Endothelial cell of umbilical vein (primary cell): Measurements from ENCODE around the gene RTL10. TPM values are rescaled to one million over a fixed set of nuclear protein-coding genes. Genes with fewer than 3 reads are reported as not detected.

Source experiments
- BruUV-seq: library from RNA; stranded (reverse); fragments of 400-500 nt; replicated peaks from 2 replicates; lab custom pipeline; 2021; lab: Mats Ljungman, UMichigan
- CTCF ChIA-PET: fragments of 300-600, 350-600 bp; sonication (Branson Sonifier 250); formaldehyde crosslinking; loops from one replicate; lab custom pipeline; 2021; ENCODE audit warnings: antibody characterized with exemption, inconsistent platforms; lab: Charles Lee
- POLR2A ChIA-PET: fragments of 300-600, 350-600 bp; sonication (Branson Sonifier 250); formaldehyde crosslinking; loops from one replicate; lab custom pipeline; 2021; ENCODE audit warnings: antibody characterized with exemption, inconsistent platforms; lab: Charles Lee
- DNase-seq: peaks from one replicate; pipeline ENCODE4 v3.0.0-alpha.2; 2011; ENCODE audit warnings: low read depth, low spot score
- FAIRE-seq: peaks from 2 replicates; lab custom pipeline; 2011; peaks lifted over from hg19 to GRCh38; lab: Jason Lieb, UNC
- H2AFZ ChIP-seq: 2 replicates; pipeline ENCODE4 v1.6.0; 2012; ENCODE audit warnings: low read depth, low read length, control low read depth, inconsistent platforms
- H3K27ac ChIP-seq: 2 replicates; pipeline ENCODE4 v1.5.1; 2011; ENCODE audit warnings: low read depth, mild to moderate bottlenecking, control low read depth, low read length, moderate library complexity; ENCODE audit not compliant: insufficient read depth
- H3K27me3 ChIP-seq, 2 experiments: 2 replicates each; pipeline versions ENCODE4 v1.6.0 to v1.6.1; 2011; ENCODE audit warnings: low read length in 2 of 2, mixed read lengths in 1 of 2; ENCODE audit not compliant: control insufficient read depth in 2 of 2, insufficient read depth in 2 of 2
- H3K36me3 ChIP-seq, 2 experiments: 2 replicates in 1 of 2; 3 replicates in 1 of 2; pipeline ENCODE4 v1.5.1; 2011; ENCODE audit warnings: low read length in 2 of 2, mild to moderate bottlenecking in 1 of 2, moderate library complexity in 1 of 2; ENCODE audit not compliant: control insufficient read depth in 2 of 2, insufficient read depth in 2 of 2; ENCODE audit errors: extremely low read depth in 1 of 2
- H3K4me1 ChIP-seq: 3 replicates; pipeline ENCODE4 v1.5.1; 2011; ENCODE audit warnings: mild to moderate bottlenecking, low read length; ENCODE audit not compliant: control insufficient read depth, insufficient read depth; ENCODE audit errors: extremely low read depth
- H3K4me2 ChIP-seq: 2 replicates; pipeline ENCODE4 v1.6.1; 2011; ENCODE audit warnings: low read length, control low read depth, mixed read lengths; ENCODE audit not compliant: insufficient read depth
- H3K4me3 ChIP-seq, 3 experiments: fragments of 200-600 bp in 1 of 3; sonication (generic), shearing (Covaris generic) in 1 of 3; replicated peaks in 1 of 3; 2 replicates each; pipeline ENCODE4 v1.5.1; 2011 to 2016; ENCODE audit warnings: control low read depth in 3 of 3, low read length in 3 of 3, mild to moderate bottlenecking in 2 of 3, inconsistent platforms in 1 of 3, low read depth in 1 of 3, moderate library complexity in 1 of 3; ENCODE audit not compliant: insufficient read depth in 1 of 3
- H3K79me2 ChIP-seq: 2 replicates; pipeline ENCODE4 v1.6.0; 2012; ENCODE audit warnings: low read length, inconsistent platforms; ENCODE audit not compliant: control insufficient read depth, insufficient read depth
- H3K9ac ChIP-seq: replicated peaks from 2 replicates; pipeline ENCODE3; 2011; ENCODE audit warnings: low read length, control low read depth; ENCODE audit not compliant: insufficient read depth; ENCODE audit errors: extremely low read depth
- H3K9me1 ChIP-seq: replicated peaks from 3 replicates; pipeline ENCODE4 v1.6.0; 2011; ENCODE audit warnings: mild to moderate bottlenecking, low read length; ENCODE audit not compliant: control insufficient read depth, insufficient read depth; ENCODE audit errors: extremely low read depth
- H3K9me3 ChIP-seq: replicated peaks from 2 replicates; pipeline ENCODE4 v1.5.1; 2012; ENCODE audit warnings: low read length, inconsistent platforms; ENCODE audit not compliant: control insufficient read depth, insufficient read depth
- H4K20me1 ChIP-seq: replicated peaks from 2 replicates; pipeline ENCODE3; 2011; ENCODE audit warnings: mild to moderate bottlenecking, low read length; ENCODE audit not compliant: control insufficient read depth, insufficient read depth; ENCODE audit errors: extremely low read depth
- EZH2 ChIP-seq: IDR thresholded peaks from 2 replicates; pipeline ENCODE4 v1.6.1; 2012; ENCODE audit warnings: borderline replicate concordance, low read depth, mild to moderate bottlenecking, moderate library complexity, low read length, inconsistent platforms; ENCODE audit not compliant: severe bottlenecking
- FOS ChIP-seq: IDR thresholded peaks from 2 replicates; pipeline ENCODE4 v1.6.1; 2011; ENCODE audit warnings: mild to moderate bottlenecking, low read length, moderate library complexity, borderline replicate concordance; ENCODE audit not compliant: insufficient read depth
- GATA2 ChIP-seq: IDR thresholded peaks from 2 replicates; pipeline ENCODE4 v1.7.0; 2011; ENCODE audit warnings: low read depth, mild to moderate bottlenecking, moderate library complexity, mixed read lengths, low read length; ENCODE audit not compliant: insufficient read length, insufficient read depth
- JUN ChIP-seq: IDR thresholded peaks from 2 replicates; pipeline ENCODE4 v1.6.1; 2011; ENCODE audit warnings: borderline replicate concordance, low read depth; ENCODE audit not compliant: insufficient read length, insufficient read depth
- MYC ChIP-seq: IDR thresholded peaks from one replicate; pipeline ENCODE4 v1.6.1; 2011; ENCODE audit warnings: mild to moderate bottlenecking, low read depth, low read length
- POLR2A ChIP-seq: IDR thresholded peaks from 2 replicates; pipeline ENCODE4 v1.6.1; 2012; ENCODE audit warnings: low read depth, mild to moderate bottlenecking, control low read depth, low read length
- POLR2AphosphoS5 ChIP-seq: IDR thresholded peaks from 2 replicates; pipeline ENCODE4 v1.6.1; 2012; ENCODE audit warnings: low read depth, mild to moderate bottlenecking, control low read depth, low read length, moderate library complexity; ENCODE audit not compliant: insufficient read depth
- dilution Hi-C: fragments of 300-500 bp; cut with MboI; formaldehyde crosslinking; loops from one replicate; pipeline ENCODE4 v1.15.0; 2019; ENCODE audit warnings: low sequenced_read_pairs; ENCODE audit not compliant: extremely low pct_ligation_motif_present
- intact Hi-C: fragments of 100-400 bp; cut with micrococcal nuclease; formaldehyde crosslinking; loops from one replicate; pipeline ENCODE4 v1.10.0; 2022
- polyA plus RNA-seq, 4 experiments: library from polyadenylated mRNA; depleted of rRNA in 3 of 4; stranded (reverse) in 3 of 4; unstranded in 1 of 4; fragments of >200 nt; gene quantifications; 2 replicates each; pipeline versions ENCODE4 v1.2.1 to v1.2.3, GENCODE V29; 2011 to 2012; ENCODE audit warnings: missing spikeins in 1 of 4
- total RNA-seq: library from RNA; stranded (reverse); gene quantifications from 2 replicates; pipeline ENCODE4 v1.2.3, GENCODE V29; 2021
- TF ChIP-seq, protein P1 (sequence below): IDR thresholded peaks from 2 replicates; pipeline ENCODE4 v1.6.1; 2011; ENCODE audit not compliant: insufficient read depth, insufficient read length
- TF ChIP-seq, protein P2 (sequence below), 2 donors: IDR thresholded peaks; 1 replicate in 1 of 2; 2 replicates in 1 of 2; pipeline ENCODE4 v1.5.1; 2011; ENCODE audit warnings: low read length in 2 of 2, mild to moderate bottlenecking in 2 of 2, moderate library complexity in 2 of 2, control low read depth in 1 of 2, inconsistent platforms in 1 of 2, low read depth in 1 of 2; ENCODE audit not compliant: insufficient read depth in 1 of 2; ENCODE audit errors: extremely low read depth in 1 of 2

RTL10 gene
- total and polyA plus RNA-seq, 2 donors (not counting 3 experiments of a cell fraction or from before 2014, with no cell fraction given), result 31.9 to 40.8 TPM

- Histone ChIP-seq H3K36me3 (peaks cover 10 to 12% of the 10 kb centered on the region in 2 experiments), H3K27me3 (no peaks in the 10 kb centered on the region), H3K9me1 (no peaks in the 10 kb centered on the region), H3K79me2 (peaks cover 34% of the 10 kb centered on the region), H3K9me3 (no peaks in the 10 kb centered on the region), H2AFZ (no peak overlapping the region), H3K9ac (peak overlapping the region; percentile 54), H3K4me1 (peaks cover 54% of the 10 kb centered on the region), H3K4me2 (peak overlapping the region; percentile 1), H4K20me1 (no peaks in the 10 kb centered on the region), H3K27ac (peak overlapping the region; percentile 77), H3K4me3 (no peak overlapping the region)
- POLR2A ChIA-PET, result interaction anchor here (0.9 to 1.5 kb wide), 4 partner anchors 12 to 20 kb away, joined by 3 to 5 read pairs (median 4); partner anchors contain the start of genes GNB1L and RTL10
- BruUV-seq, result no TSS peak
- CTCF ChIA-PET, result interaction anchor here (1.1 to 3.0 kb wide), 7 partner anchors 10 to 144 kb away, joined by 3 to 16 read pairs (median 3); no protein-coding TSS in a partner anchor
- dilution Hi-C loops (no loop called here), intact Hi-C loops (loop anchor here (1.0 to 2.0 kb wide), 2 partner anchors 19 to 36 kb away; no protein-coding TSS in a partner anchor)
- TF ChIP-seq, protein P1, sequence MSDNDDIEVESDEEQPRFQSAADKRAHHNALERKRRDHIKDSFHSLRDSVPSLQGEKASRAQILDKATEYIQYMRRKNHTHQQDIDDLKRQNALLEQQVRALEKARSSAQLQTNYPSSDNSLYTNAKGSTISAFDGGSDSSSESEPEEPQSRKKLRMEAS, result no peak
- no peak for TF ChIP-seq EZH2
- TF ChIP-seq JUN, result no peak
- peak; percentile 43 for TF ChIP-seq POLR2AphosphoS5
- no peak for TF ChIP-seq MYC
- no peak for TF ChIP-seq FOS
- no peak for TF ChIP-seq GATA2
- peak; percentile 35 for TF ChIP-seq POLR2A
- TF ChIP-seq, protein P2, sequence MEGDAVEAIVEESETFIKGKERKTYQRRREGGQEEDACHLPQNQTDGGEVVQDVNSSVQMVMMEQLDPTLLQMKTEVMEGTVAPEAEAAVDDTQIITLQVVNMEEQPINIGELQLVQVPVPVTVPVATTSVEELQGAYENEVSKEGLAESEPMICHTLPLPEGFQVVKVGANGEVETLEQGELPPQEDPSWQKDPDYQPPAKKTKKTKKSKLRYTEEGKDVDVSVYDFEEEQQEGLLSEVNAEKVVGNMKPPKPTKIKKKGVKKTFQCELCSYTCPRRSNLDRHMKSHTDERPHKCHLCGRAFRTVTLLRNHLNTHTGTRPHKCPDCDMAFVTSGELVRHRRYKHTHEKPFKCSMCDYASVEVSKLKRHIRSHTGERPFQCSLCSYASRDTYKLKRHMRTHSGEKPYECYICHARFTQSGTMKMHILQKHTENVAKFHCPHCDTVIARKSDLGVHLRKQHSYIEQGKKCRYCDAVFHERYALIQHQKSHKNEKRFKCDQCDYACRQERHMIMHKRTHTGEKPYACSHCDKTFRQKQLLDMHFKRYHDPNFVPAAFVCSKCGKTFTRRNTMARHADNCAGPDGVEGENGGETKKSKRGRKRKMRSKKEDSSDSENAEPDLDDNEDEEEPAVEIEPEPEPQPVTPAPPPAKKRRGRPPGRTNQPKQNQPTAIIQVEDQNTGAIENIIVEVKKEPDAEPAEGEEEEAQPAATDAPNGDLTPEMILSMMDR (IDR thresholded peaks at IDR 0.05; ENCODE audit: extremely low read depth in 1 of 2, insufficient read depth in 1 of 2, low read depth in 1 of 2, low read length in 2 of 2), result no peak
- FAIRE-seq (peak; percentile 68), DNase-seq (peak; percentile 77)
Observed at GRCh38 chr22:19874307-19875060, 19.8 kb upstream of the RTL10 start.
